ENCODE data around the gene GNG12.

GRCh38 chr1:67784545-67785186 lies 48.6 kb downstream of the GNG12 start:
- TF ChIP-seq POLR2A (IDR thresholded peaks at IDR 0.05): no peak
- TF ChIP-seq CTCF (IDR thresholded peaks at IDR 0.05): no peak
- TF ChIP-seq POLR2AphosphoS5 (IDR thresholded peaks at IDR 0.05): no peak
- no peak for TF ChIP-seq EP300 (IDR thresholded peaks at IDR 0.05)

Data from stomach (tissue), 4 donors.